GM19372 (cell line): Measurements from ENCODE around the gene AIF1.

Experiments used
- ATAC-seq: cut with Tn5 transposase; IDR thresholded peaks from one replicate; pipeline ENCODE4 v1.9.1; 2021; ENCODE audit warnings: mild to moderate bottlenecking, low read depth, moderate library complexity; ENCODE audit not compliant: unreplicated experiment

Gene AIF1

GRCh38 chr6:31619805-31620585 is 5.0 kb downstream of the AIF1 start:
- peak; percentile 87 for ATAC-seq

- ATAC-seq = peak; percentile 39
Measured at GRCh38 chr6:31620586-31621319, 5.7 kb downstream of the AIF1 start, which contains the start of gene PRRC2A. Gene PRRC2A, plus strand, starts transcription at chr6:31620715. Its CDS starts 2,075 bp downstream, at chr6:31622790.

GRCh38 chr6:31621320-31621939 is 6.4 kb downstream of the AIF1 start:
- ATAC-seq = no peak

- no peak for ATAC-seq
Measured at GRCh38 chr6:31621991-31622390, 7.0 kb downstream of the AIF1 start.

- ATAC-seq = no peak
Measured at GRCh38 chr6:31622684-31623091, 7.7 kb downstream of the AIF1 start.

- no peak for ATAC-seq
Measured at GRCh38 chr6:31624070-31624469, 9.0 kb downstream of the AIF1 start.

- ATAC-seq = no peak
Measured at GRCh38 chr6:31626952-31627351, 11.9 kb downstream of the AIF1 start.

GRCh38 chr6:31627690-31628287 is 12.8 kb downstream of the AIF1 start:
- ATAC-seq = no peak

GRCh38 chr6:31629014-31629413 is 14.0 kb downstream of the AIF1 start:
- ATAC-seq = no peak

GRCh38 chr6:31630177-31630934 is 15.3 kb downstream of the AIF1 start:
- no peak for ATAC-seq

- ATAC-seq = no peak
Measured at GRCh38 chr6:31631209-31631608, 16.2 kb downstream of the AIF1 start.

- ATAC-seq = no peak
Measured at GRCh38 chr6:31631681-31632278, 16.7 kb downstream of the AIF1 start.

GRCh38 chr6:31632279-31632946 is 17.4 kb downstream of the AIF1 start:
- ATAC-seq = no peak

- ATAC-seq = no peak
Measured at GRCh38 chr6:31633447-31633846, 18.4 kb downstream of the AIF1 start.

GRCh38 chr6:31634131-31634530 is 19.1 kb downstream of the AIF1 start:
- no peak for ATAC-seq

- ATAC-seq = no peak
Measured at GRCh38 chr6:31634969-31635575, 20.0 kb downstream of the AIF1 start.

- no peak for ATAC-seq
Measured at GRCh38 chr6:31636698-31637596, 21.9 kb downstream of the AIF1 start.

GRCh38 chr6:31639043-31639442 is 24.0 kb downstream of the AIF1 start:
- no peak for ATAC-seq
